AG04449 (cell line): ENCODE results near the gene PPP1R7.

ENCODE experiments used
- CTCF ChIA-PET: fragments of 350-600 bp; formaldehyde crosslinking; extraction: SDS; loops from one replicate; lab custom pipeline; 2021; ENCODE audit warnings: antibody characterized with exemption; lab: Yijun Ruan, JAX
- POLR2A ChIA-PET: fragments of 400-600, 350-600 bp; formaldehyde crosslinking; extraction: SDS; loops from one replicate; lab custom pipeline; 2020; ENCODE audit warnings: antibody characterized with exemption, inconsistent platforms; lab: Yijun Ruan, JAX
- DNase-seq: peaks from one replicate; pipeline ENCODE4 v3.0.0-alpha.2; 2010; ENCODE audit warnings: low read depth, low spot score
- H3K4me3 ChIP-seq: 2 replicates; pipeline ENCODE4 v1.5.1; 2011; ENCODE audit warnings: low read depth, mild to moderate bottlenecking, control low read depth, low read length
- TF ChIP-seq, protein P1 (sequence below): IDR thresholded peaks from one replicate; pipeline ENCODE4 v1.5.1; 2011; ENCODE audit warnings: mild to moderate bottlenecking, moderate library complexity, low read length, control low read depth, inconsistent platforms; ENCODE audit not compliant: insufficient read depth; ENCODE audit errors: missing control alignments

Gene PPP1R7

DNA sequence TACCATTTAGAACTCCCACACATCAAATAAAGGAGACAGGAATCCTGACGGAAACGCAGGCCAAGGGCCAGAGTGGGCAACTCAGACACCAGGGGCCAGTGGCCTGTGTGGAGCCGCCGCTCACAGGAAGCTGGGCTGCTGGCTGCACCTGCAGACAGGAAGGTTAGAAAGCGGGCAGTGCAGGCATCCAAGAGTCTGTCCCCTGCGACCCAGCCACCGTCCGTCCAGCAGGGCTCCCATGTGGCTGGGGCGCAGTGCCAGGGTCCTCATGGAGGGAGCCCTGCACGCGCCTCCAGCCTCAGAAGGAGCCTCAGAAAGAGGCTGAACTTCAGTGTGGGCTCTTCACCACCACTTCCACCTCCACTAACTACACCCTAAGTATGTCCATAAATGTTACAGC is 35.7 kb downstream of the PPP1R7 start:
- DNase-seq = no peak
- ChIA-PET POLR2A (no interaction called here), CTCF (no interaction called here)
- H3K4me3 ChIP-seq = no peak overlapping the region
- TF ChIP-seq, protein P1, sequence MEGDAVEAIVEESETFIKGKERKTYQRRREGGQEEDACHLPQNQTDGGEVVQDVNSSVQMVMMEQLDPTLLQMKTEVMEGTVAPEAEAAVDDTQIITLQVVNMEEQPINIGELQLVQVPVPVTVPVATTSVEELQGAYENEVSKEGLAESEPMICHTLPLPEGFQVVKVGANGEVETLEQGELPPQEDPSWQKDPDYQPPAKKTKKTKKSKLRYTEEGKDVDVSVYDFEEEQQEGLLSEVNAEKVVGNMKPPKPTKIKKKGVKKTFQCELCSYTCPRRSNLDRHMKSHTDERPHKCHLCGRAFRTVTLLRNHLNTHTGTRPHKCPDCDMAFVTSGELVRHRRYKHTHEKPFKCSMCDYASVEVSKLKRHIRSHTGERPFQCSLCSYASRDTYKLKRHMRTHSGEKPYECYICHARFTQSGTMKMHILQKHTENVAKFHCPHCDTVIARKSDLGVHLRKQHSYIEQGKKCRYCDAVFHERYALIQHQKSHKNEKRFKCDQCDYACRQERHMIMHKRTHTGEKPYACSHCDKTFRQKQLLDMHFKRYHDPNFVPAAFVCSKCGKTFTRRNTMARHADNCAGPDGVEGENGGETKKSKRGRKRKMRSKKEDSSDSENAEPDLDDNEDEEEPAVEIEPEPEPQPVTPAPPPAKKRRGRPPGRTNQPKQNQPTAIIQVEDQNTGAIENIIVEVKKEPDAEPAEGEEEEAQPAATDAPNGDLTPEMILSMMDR = no peak

DNA sequence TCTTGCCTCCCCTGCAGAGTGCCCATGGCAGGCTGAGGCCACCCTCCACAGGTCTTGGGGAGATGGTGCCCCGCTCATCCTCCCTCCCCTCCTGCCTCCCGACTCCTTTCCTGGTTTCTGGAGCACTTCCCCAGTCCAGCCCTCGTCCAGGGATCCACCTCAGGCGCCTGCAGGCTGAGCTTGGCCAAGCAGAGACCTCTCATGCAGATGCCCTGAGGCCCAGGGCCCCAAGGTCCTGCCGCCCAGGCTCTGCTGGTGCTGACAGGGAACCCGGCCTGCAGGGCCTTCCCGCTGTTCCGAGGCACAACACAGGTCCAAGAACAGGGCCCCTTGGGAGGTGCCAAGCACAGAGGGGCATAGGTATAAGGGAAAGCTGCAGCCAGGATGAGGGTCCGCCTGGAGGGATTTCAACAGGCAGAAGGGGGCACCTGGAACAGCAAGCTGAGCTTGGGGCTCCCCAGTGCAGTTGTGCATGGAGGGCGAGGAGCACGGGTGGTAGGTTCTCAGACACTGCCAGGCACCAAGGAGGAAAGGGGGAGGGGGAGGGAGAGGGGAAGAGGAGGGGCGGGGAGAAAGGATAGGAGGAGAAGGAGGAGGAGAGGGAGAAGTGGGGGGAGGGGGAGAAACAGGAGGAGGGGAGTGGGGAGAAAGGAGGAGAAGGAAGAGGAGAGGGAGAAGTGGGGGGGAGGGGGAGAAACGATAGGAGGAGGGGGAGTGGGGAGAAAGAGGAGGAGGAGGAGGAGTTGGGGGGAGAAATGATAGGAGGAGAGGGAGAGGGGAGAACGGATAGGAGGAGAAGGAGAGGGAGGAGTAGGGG is 37.0 kb downstream of the PPP1R7 start:
- TF ChIP-seq, protein P1 = no peak
- no peak overlapping the region for H3K4me3 ChIP-seq
- no peak for DNase-seq
- CTCF ChIA-PET = no interaction called here
- POLR2A ChIA-PET = no interaction called here

- POLR2A ChIA-PET = no interaction called here
- no peak overlapping the region for H3K4me3 ChIP-seq
- CTCF ChIA-PET = no interaction called here
- TF ChIP-seq, protein P1 = no peak
- no peak for DNase-seq
Observed at GRCh38 chr2:241187918-241188234, 37.6 kb downstream of the PPP1R7 start.

DNA sequence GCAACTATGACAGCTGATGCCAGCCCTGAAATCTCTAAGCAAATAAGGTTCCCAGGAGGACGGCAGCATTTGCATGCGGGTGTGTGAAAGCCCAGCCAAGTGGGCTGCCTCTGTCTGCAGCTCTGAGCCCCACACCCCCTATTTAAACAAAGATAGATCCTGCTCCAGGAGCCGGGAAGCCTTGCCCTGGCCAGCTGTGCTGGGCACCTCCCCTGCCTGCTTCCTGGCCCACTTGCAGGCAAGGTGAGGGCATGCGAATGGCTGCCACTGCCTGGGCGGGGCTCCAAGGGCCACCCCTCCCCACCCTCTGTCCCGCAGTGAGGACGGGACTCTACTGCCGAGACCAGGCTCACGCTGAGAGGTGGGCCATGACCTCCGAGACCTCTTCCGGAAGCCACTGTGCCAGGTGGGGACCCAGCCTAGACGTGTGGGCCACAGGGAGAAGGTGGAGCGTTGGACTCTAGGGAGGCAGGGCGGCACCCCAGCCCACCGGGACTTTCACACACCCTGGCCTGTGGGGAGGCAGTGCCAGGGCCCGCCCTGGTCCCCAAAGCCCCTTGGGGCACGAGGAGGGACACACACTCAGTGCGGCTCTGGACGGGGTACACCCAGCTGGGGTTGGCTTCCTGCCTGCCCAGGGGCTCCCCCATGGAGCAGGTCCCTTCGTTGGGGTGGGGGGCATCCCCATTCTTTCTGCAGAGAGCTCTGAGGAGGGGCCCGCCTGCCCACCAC is 38.3 kb downstream of the PPP1R7 start, which contains the start of gene ANO7:
TSS of gene ANO7 (plus strand) at position 317 of the 732 bp plus-strand sequence. CDS start 1,387 bp downstream, outside the sequence.
- DNase-seq = no peak
- TF ChIP-seq, protein P1 = no peak
- ChIA-PET POLR2A (no interaction called here), CTCF (no interaction called here)
- no peak within 1 kb of the TSS for H3K4me3 ChIP-seq

GRCh38 chr2:241189093-241189855 is 39.0 kb downstream of the PPP1R7 start:
- ChIA-PET CTCF (no interaction called here), POLR2A (no interaction called here)
- H3K4me3 ChIP-seq = no peak overlapping the region
- TF ChIP-seq, protein P1 = no peak
- no peak for DNase-seq

GRCh38 chr2:241189856-241190201 is 39.6 kb downstream of the PPP1R7 start:
- TF ChIP-seq, protein P1 = no peak
- H3K4me3 ChIP-seq = no peak overlapping the region
- CTCF ChIA-PET = no interaction called here
- no peak for DNase-seq
- POLR2A ChIA-PET = no interaction called here
